WERI-Rb-1 (cell line): Measurements from ENCODE around the gene CYTH2.

Experiments
- DNase-seq: peaks from one replicate; pipeline ENCODE4 v3.0.0-alpha.2; 2020
- H3K27ac ChIP-seq: fragments of 250-450 bp; sonication (Bioruptor Pico); 2 replicates; pipeline ENCODE4 v1.5.1; 2020; ENCODE audit warnings: mild to moderate bottlenecking, moderate library complexity
- H3K27me3 ChIP-seq: fragments of 250-450 bp; sonication (Bioruptor Pico); 2 replicates; pipeline ENCODE4 v1.5.1; 2021; ENCODE audit warnings: mild to moderate bottlenecking, low read depth, moderate library complexity; ENCODE audit not compliant: insufficient read depth, severe bottlenecking
- H3K36me3 ChIP-seq: fragments of 250-450 bp; sonication (Bioruptor Pico); 2 replicates; pipeline ENCODE4 v1.5.1; 2020; ENCODE audit warnings: mild to moderate bottlenecking, moderate library complexity
- H3K4me3 ChIP-seq: 2 replicates; pipeline ENCODE4 v1.5.1; 2011; ENCODE audit warnings: low read depth, mild to moderate bottlenecking, control low read depth, low read length
- H3K9me3 ChIP-seq: fragments of 250-450 bp; sonication (Bioruptor Pico); 2 replicates; pipeline ENCODE4 v1.5.1; 2021; ENCODE audit warnings: mild to moderate bottlenecking, moderate library complexity; ENCODE audit not compliant: severe bottlenecking
- TF ChIP-seq, protein P1 (sequence below): IDR thresholded peaks from 2 replicates; pipeline ENCODE4 v1.5.1; 2011; ENCODE audit warnings: low read depth, mild to moderate bottlenecking, control low read depth, inconsistent platforms, low read length

Gene CYTH2

DNA sequence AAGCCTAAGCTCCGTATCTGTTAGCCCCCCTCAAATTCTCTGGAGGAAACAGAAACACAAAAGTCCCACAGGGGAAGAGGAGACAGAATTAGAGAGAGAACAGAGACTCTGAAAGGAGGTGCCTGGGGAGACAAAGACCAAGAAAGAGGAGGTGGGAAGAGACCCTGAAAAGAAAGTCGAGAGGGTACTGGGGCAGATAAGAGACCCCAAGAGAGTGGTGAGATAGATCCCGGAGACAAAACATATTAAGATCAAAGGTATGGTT, 24.3 kb upstream of the CYTH2 start:
- TF ChIP-seq, protein P1, sequence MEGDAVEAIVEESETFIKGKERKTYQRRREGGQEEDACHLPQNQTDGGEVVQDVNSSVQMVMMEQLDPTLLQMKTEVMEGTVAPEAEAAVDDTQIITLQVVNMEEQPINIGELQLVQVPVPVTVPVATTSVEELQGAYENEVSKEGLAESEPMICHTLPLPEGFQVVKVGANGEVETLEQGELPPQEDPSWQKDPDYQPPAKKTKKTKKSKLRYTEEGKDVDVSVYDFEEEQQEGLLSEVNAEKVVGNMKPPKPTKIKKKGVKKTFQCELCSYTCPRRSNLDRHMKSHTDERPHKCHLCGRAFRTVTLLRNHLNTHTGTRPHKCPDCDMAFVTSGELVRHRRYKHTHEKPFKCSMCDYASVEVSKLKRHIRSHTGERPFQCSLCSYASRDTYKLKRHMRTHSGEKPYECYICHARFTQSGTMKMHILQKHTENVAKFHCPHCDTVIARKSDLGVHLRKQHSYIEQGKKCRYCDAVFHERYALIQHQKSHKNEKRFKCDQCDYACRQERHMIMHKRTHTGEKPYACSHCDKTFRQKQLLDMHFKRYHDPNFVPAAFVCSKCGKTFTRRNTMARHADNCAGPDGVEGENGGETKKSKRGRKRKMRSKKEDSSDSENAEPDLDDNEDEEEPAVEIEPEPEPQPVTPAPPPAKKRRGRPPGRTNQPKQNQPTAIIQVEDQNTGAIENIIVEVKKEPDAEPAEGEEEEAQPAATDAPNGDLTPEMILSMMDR, result no peak
- H3K36me3 ChIP-seq, result peaks cover 25% of the 10 kb centered on the region
- DNase-seq, result no peak
- H3K4me3 ChIP-seq, result peak overlapping the region; percentile 98
- H3K9me3 ChIP-seq, result no peaks in the 10 kb centered on the region
- H3K27me3 ChIP-seq, result no peaks in the 10 kb centered on the region
- H3K27ac ChIP-seq, result peak overlapping the region; percentile 85

DNA sequence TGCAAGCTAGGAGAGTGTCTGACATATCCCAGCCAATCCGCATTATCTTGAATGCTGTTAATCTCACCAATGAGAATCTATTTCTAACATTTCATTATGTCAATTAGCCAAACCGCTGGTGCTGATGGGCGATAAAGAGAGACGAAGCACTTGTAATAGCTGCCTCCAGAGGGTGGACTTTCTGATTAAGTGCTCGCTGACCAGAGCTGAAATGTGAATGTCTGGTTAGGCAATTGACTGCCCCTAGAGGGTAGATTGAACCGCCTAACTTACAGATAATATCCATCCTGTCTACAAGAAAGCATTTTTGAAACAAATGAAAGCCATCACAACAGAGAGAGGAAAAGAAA, 23.9 kb upstream of the CYTH2 start:
- peak overlapping the region; percentile 98 for H3K4me3 ChIP-seq
- peak; percentile 67 for DNase-seq
- TF ChIP-seq, protein P1, result peak; percentile 28; the same call in 1 of the 2 replicates
- H3K36me3 ChIP-seq, result peaks cover 26% of the 10 kb centered on the region
- H3K27me3 ChIP-seq, result no peaks in the 10 kb centered on the region
- peak overlapping the region; percentile 85 for H3K27ac ChIP-seq
- H3K9me3 ChIP-seq, result no peaks in the 10 kb centered on the region

DNA sequence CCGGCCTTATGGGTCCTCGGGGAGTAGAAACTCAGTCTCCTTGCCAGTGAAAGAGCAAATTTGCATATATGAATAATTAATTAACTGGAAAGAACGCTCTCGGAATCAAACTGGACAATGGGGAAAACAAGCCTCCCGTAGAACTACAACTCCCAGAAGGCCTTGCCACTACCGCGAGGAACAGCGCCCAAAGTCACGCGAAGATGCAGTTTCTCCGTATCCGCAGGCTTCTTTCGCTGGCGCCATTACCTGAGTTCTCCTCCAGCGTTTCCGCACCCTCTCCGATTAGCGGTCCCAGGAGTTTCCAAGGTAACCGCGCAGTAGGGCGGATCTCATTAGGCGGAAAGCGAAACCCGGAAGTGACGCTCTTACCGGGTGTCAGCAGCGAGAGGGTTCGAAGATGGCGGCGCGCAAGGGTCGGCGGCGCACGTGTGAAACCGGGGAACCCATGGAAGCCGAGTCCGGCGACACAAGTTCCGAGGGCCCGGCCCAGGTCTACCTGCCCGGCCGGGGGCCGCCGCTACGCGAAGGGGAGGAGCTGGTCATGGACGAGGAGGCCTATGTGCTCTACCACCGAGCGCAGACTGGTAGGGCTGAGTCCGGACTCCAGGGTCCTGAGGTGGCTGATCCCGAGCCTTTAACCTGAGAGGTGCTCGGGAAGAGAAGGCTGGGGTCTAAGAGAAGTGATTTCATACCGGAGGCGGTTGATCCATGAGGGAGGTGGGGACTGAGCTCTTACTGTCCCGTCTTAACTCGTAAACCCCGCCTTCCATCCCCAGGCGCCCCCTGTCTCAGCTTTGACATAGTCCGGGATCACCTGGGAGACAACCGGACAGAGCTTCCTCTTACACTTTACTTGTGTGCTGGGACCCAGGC, 23.3 kb upstream of the CYTH2 start, which contains the start of gene GRWD1:
GRWD1 (plus strand) TSS at position 378 of the 876 bp plus-strand sequence; CDS start at position 401, 23 bp downstream.
- Histone ChIP-seq H3K4me3 (peak within 1 kb of the TSS; percentile 98), H3K9me3 (no peaks in the 10 kb centered on the region), H3K27me3 (no peaks in the 10 kb centered on the region), H3K36me3 (peaks cover 32% of the 10 kb centered on the region), H3K27ac (peak within 1 kb of the TSS; percentile 85)
- TF ChIP-seq, protein P1, result 0 out of 2 replicates have a peak, but pooled peaks have one; percentile 18
- peak; percentile 94 for DNase-seq

- Histone ChIP-seq H3K36me3 (peaks cover 40% of the 10 kb centered on the region), H3K27me3 (no peaks in the 10 kb centered on the region), H3K4me3 (peak overlapping the region; percentile 98), H3K9me3 (no peaks in the 10 kb centered on the region), H3K27ac (peak overlapping the region; percentile 85; the same call in 1 of the 2 replicates)
- no peak for DNase-seq
- TF ChIP-seq, protein P1, result no peak
Measured at GRCh38 chr19:48446579-48446978, 22.6 kb upstream of the CYTH2 start.

DNA sequence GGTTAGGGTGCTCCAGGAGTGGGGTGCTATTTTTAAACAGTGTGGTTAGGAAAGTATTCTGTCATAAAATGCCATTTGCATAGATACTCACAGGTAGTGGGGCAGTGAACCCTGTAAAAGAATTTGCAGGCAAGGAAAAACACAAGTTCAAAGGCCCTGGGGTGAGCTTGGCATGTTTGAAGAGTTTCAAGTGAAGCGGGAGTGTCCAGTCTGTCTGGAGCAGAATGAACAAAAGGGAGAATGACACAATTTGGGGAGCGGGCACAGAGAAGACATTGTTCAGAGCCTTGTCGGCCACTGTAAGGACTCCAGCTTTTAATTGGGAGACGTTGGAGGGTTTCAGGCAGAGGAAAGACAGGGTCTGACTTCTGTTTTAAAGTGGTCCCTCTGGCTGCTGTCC, 20.6 kb upstream of the CYTH2 start:
- Histone ChIP-seq H3K27ac (no peak overlapping the region), H3K36me3 (peaks cover 55% of the 10 kb centered on the region), H3K27me3 (no peaks in the 10 kb centered on the region), H3K4me3 (no peak overlapping the region), H3K9me3 (no peaks in the 10 kb centered on the region)
- no peak for DNase-seq
- TF ChIP-seq, protein P1, result no peak
